Testis (tissue), 3 donors: ENCODE results near the gene DPP10. TPM values are rescaled to one million over a fixed set of nuclear protein-coding genes. Genes with fewer than 3 reads are reported as not detected.

Source experiments
- DNase-seq: peaks from one replicate; pipeline ENCODE4 v3.0.0-alpha.2; 2019
- H3K27ac ChIP-seq, 2 donors: fragments of 200-600 bp; sonication (generic); one replicate each; pipeline ENCODE4 v1.5.1; 2019
- H3K27me3 ChIP-seq: fragments of 200-600 bp; sonication (generic); one replicate; pipeline ENCODE4 v1.5.1; 2019
- H3K36me3 ChIP-seq: fragments of 200-600 bp; sonication (generic); one replicate; pipeline ENCODE4 v1.5.1; 2017; ENCODE audit warnings: low read depth; ENCODE audit errors: missing control alignments
- H3K4me1 ChIP-seq: fragments of 200-600 bp; sonication (generic); one replicate; pipeline ENCODE4 v1.5.1; 2019
- H3K4me3 ChIP-seq, 2 donors: fragments of 200-600 bp; sonication (generic); one replicate each; pipeline ENCODE4 v1.5.1; 2017 to 2019
- H3K9me3 ChIP-seq: fragments of 200-600 bp; sonication (generic); one replicate; pipeline ENCODE4 v1.5.1; 2017
- CTCF ChIP-seq, 3 experiments: fragments of 450-650 bp in 2 of 3; fragments of 200-600 bp in 1 of 3; sonication (generic) in 1 of 3; IDR thresholded peaks; one replicate each; pipeline ENCODE4 v1.5.1; 2016 to 2019; ENCODE audit warnings: antibody characterized with exemption in 3 of 3, mild to moderate bottlenecking in 2 of 3, moderate library complexity in 1 of 3
- POLR2A ChIP-seq: fragments of 450-650 bp; IDR thresholded peaks from one replicate; pipeline ENCODE4 v1.6.1; 2017; ENCODE audit warnings: antibody characterized with exemption, mild to moderate bottlenecking, moderate library complexity
- WGBS, 2 donors: methylation state at CpG; one replicate each; pipeline ENCODE4 v1.1.5; 2018; 5-methylcytosine and 5-hydroxymethylcytosine counted together
- intact Hi-C: fragments of 100-400 bp; cut with DNase I; formaldehyde crosslinking; loops from one replicate; pipeline ENCODE4 v1.15.1; 2023; ENCODE audit warnings: low total_unique reads
- polyA plus RNA-seq: library from polyadenylated mRNA; stranded (reverse); fragments of 350-450 nt; fragmentation: Illumina TruSeq; extraction: RNeasy Lipid Tissue Mini Kit (QIAGEN cat#74804); gene quantifications from one replicate; pipeline ENCODE4 v1.2.3, GENCODE V29; 2014; ENCODE audit warnings: low read depth, low replicate concordance; ENCODE audit not compliant: insufficient read depth
- total RNA-seq, 2 donors: library from RNA; depleted of rRNA; stranded (reverse); fragments of >200 nt; gene quantifications; one replicate each; pipeline ENCODE4 v1.2.3, GENCODE V29; 2016

DPP10 gene
- total and polyA plus RNA-seq, 3 donors from 2014 or later: 1.7 to 6.7 (median 6.7) TPM

GRCh38 chr2:115292742-115293141, 850.3 kb downstream of the DPP10 start:
- Histone ChIP-seq H3K9me3 (no peaks in the 10 kb centered on the region), H3K4me1 (no peaks in the 10 kb centered on the region), H3K36me3 (no peaks in the 10 kb centered on the region), H3K27ac (no peak overlapping the region), H3K27me3 (no peaks in the 10 kb centered on the region), H3K4me3 (no peak overlapping the region)
- intact Hi-C loops: no loop called here
- peak; percentile 53 for DNase-seq
- WGBS, 2 donors: 57 to 61% methylated on average over 3 of the region's 3 CpGs
- TF ChIP-seq CTCF (IDR thresholded peaks at IDR 0.05) (no peak), POLR2A (no peak)

GRCh38 chr2:115294999-115295398, 852.6 kb downstream of the DPP10 start:
- H3K9me3 ChIP-seq: no peaks in the 10 kb centered on the region
- H3K36me3 ChIP-seq: no peaks in the 10 kb centered on the region
- no peak for TF ChIP-seq CTCF (IDR thresholded peaks at IDR 0.05)
- TF ChIP-seq POLR2A: no peak
- no peak overlapping the region for H3K4me3 ChIP-seq
- H3K27ac ChIP-seq: no peak overlapping the region
- no peak for DNase-seq
- intact Hi-C loops: no loop called here
- H3K27me3 ChIP-seq: no peaks in the 10 kb centered on the region
- no peaks in the 10 kb centered on the region for H3K4me1 ChIP-seq
- 56 to 57% methylated on average over 5 of the region's 5 CpGs for WGBS, 2 donors

- H3K27ac ChIP-seq: no peak overlapping the region
- intact Hi-C loops: no loop called here
- H3K36me3 ChIP-seq: no peaks in the 10 kb centered on the region
- H3K4me3 ChIP-seq: no peak overlapping the region
- 76 to 77% methylated on average over 3 of the region's 3 CpGs for WGBS, 2 donors
- H3K4me1 ChIP-seq: no peaks in the 10 kb centered on the region
- H3K9me3 ChIP-seq: no peaks in the 10 kb centered on the region
- no peak for DNase-seq
- H3K27me3 ChIP-seq: no peaks in the 10 kb centered on the region
- TF ChIP-seq POLR2A: no peak
- no peak for TF ChIP-seq CTCF (IDR thresholded peaks at IDR 0.05)
Observed at GRCh38 chr2:115297056-115297455, 854.6 kb downstream of the DPP10 start.

DNA sequence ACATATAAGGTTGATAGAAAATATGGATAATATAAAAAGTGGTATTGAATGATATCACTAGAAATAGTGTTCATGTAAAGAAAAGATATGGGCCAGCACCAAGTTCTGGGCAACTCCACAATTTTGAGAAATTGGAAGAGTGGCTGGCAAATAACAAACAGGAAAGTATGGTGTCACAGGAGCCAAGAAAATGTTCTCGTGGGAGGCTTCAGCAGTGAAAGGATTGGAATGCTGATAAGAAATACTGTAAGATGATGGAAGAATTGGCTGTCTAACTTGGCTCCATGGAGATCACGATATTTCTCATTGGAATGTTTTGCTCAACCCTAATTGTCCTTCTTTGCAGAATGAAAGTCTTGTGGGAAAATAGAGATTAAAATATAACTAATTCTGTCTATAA, 856.8 kb downstream of the DPP10 start:
- H3K4me1 ChIP-seq: no peaks in the 10 kb centered on the region
- H3K9me3 ChIP-seq: no peaks in the 10 kb centered on the region
- intact Hi-C loops: no loop called here
- 30 to 33% methylated on average over 2 of the region's 2 CpGs for WGBS, 2 donors
- H3K27ac ChIP-seq: no peak overlapping the region
- H3K27me3 ChIP-seq: no peaks in the 10 kb centered on the region
- no peak for TF ChIP-seq POLR2A
- TF ChIP-seq CTCF (IDR thresholded peaks at IDR 0.05): no peak
- no peak for DNase-seq
- no peaks in the 10 kb centered on the region for H3K36me3 ChIP-seq
- H3K4me3 ChIP-seq: no peak overlapping the region

DNA sequence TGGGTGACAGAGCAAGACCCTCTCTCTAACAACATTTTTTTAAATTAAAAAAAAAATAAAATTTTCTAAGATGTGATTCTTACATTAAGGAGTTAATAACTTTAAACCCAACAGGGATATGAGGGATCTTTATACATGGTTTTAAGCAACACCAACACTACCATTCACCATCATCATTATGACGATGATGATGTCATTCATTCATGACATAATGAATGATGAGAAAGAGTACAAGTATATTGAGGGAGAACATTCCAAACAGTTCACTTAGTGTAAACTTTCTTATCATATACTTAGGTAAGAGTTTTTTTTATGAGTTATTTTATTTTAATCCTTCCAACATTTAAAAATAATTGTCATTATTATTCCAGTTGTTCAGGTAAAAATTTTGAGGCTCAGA, 863.3 kb downstream of the DPP10 start:
- Histone ChIP-seq H3K36me3 (no peaks in the 10 kb centered on the region), H3K4me3 (no peak overlapping the region), H3K9me3 (no peaks in the 10 kb centered on the region), H3K4me1 (no peaks in the 10 kb centered on the region), H3K27ac (no peak overlapping the region), H3K27me3 (no peaks in the 10 kb centered on the region)
- DNase-seq: no peak
- no peak for TF ChIP-seq CTCF (IDR thresholded peaks at IDR 0.05)
- no peak for TF ChIP-seq POLR2A
- 84 to 94% methylated on average over 1 of the region's 1 CpG for WGBS, 2 donors
- intact Hi-C loops: no loop called here
